HAP-1 (cell line): ENCODE data around the gene NOP56.

Source experiments
- DNase-seq, 2 experiments: peaks; one replicate each; pipeline ENCODE4 v3.0.0-alpha.2; 2016 to 2020; ENCODE audit warnings: low spot score in 2 of 2
- H3K27me3 ChIP-seq: fragments of 250-450 bp; sonication (Bioruptor Pico); 2 replicates; pipeline ENCODE4 v1.5.1; 2020; ENCODE audit warnings: low read depth, mild to moderate bottlenecking, moderate library complexity
- H3K36me3 ChIP-seq: fragments of 250-450 bp; sonication (Bioruptor Pico); replicated peaks from 2 replicates; pipeline ENCODE4 v1.5.1; 2020; ENCODE audit warnings: mild to moderate bottlenecking
- H3K4me1 ChIP-seq: fragments of 250-450 bp; sonication (Bioruptor Pico); 2 replicates; pipeline ENCODE4 v1.5.1; 2020; ENCODE audit warnings: mild to moderate bottlenecking
- H3K4me3 ChIP-seq: fragments of 250-450 bp; sonication (Bioruptor Pico); 2 replicates; pipeline ENCODE4 v1.5.1; 2020; ENCODE audit warnings: mild to moderate bottlenecking, moderate library complexity
- H3K9me3 ChIP-seq: fragments of 250-450 bp; sonication (Bioruptor Pico); 2 replicates; pipeline ENCODE4 v1.5.1; 2020; ENCODE audit warnings: mild to moderate bottlenecking, moderate library complexity
- in situ Hi-C: fragments of 300-500 bp; cut with MboI; formaldehyde crosslinking; loops from 3 replicates; pipeline ENCODE4 v1.14.3; 2020; ENCODE audit warnings: low sequenced_read_pairs, inconsistent platforms, mixed read lengths

Gene NOP56

GRCh38 chr20:2619961-2620595, 32.4 kb upstream of the NOP56 start:
- Histone ChIP-seq H3K36me3 (no peaks in the 10 kb centered on the region), H3K27me3 (peaks cover 19% of the 10 kb centered on the region), H3K4me3 (no peak overlapping the region), H3K4me1 (no peaks in the 10 kb centered on the region), H3K9me3 (no peaks in the 10 kb centered on the region; the same call in 1 of the 2 replicates)
- in situ Hi-C loops: no loop called here
- no peak for DNase-seq

- no peaks in the 10 kb centered on the region for H3K4me1 ChIP-seq
- in situ Hi-C loops: no loop called here
- H3K27me3 ChIP-seq: peaks cover 15% of the 10 kb centered on the region
- no peak for DNase-seq
- H3K9me3 ChIP-seq: peaks cover 4% of the 10 kb centered on the region
- H3K4me3 ChIP-seq: no peak overlapping the region
- H3K36me3 ChIP-seq: no peaks in the 10 kb centered on the region
Observed at GRCh38 chr20:2624190-2624589, 28.2 kb upstream of the NOP56 start.

DNA sequence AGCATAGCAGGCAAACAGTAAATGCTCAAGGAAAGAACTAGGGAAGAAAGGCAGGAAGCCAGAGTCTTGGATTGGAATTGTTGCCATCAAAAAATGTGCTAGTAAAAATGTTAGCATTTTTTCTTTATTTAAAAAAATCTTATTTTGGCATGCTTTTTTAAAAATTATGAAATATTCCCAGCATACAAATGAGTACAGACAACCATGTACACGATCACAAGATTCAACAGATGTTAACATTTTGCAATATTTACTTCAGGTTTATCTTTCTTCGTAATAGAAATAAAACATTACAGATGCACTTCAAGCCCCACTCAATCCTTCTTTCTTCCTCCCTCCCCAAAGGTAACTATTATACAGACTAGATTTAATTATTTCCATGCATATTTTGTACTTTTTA, 27.4 kb upstream of the NOP56 start:
- Histone ChIP-seq H3K27me3 (peaks cover 15% of the 10 kb centered on the region), H3K4me1 (no peaks in the 10 kb centered on the region), H3K4me3 (no peak overlapping the region), H3K36me3 (no peaks in the 10 kb centered on the region), H3K9me3 (peaks cover 4% of the 10 kb centered on the region)
- no peak for DNase-seq
- in situ Hi-C loops: no loop called here

- Histone ChIP-seq H3K9me3 (peaks cover 4% of the 10 kb centered on the region), H3K4me1 (no peaks in the 10 kb centered on the region), H3K4me3 (no peak overlapping the region), H3K36me3 (no peaks in the 10 kb centered on the region), H3K27me3 (peaks cover 16% of the 10 kb centered on the region)
- in situ Hi-C loops: no loop called here
- DNase-seq: peak in 1 of 2 experiments; percentile 22
Observed at GRCh38 chr20:2626853-2627541, 25.4 kb upstream of the NOP56 start.

DNA sequence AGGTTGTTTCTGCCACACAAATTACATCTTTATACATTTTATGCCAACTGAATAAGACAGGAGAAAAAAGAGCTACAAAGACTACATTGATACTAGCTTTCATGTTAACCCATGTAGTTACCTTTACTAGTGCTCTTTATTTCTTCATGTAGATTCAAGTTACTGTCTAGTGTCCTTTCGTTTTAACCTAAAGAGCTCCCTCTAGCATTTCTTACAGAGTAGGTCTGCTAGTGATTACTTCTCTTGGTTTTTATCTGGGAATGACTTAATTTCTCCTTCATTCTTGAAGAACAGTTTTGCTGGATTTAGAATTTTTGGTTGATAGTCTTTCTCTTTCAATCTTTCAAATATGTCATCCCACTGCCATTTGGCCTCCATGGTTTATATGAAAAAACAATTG, 21.2 kb upstream of the NOP56 start:
- Histone ChIP-seq H3K27me3 (peaks cover 38% of the 10 kb centered on the region), H3K4me3 (no peak overlapping the region)
- in situ Hi-C loops: no loop called here

DNA sequence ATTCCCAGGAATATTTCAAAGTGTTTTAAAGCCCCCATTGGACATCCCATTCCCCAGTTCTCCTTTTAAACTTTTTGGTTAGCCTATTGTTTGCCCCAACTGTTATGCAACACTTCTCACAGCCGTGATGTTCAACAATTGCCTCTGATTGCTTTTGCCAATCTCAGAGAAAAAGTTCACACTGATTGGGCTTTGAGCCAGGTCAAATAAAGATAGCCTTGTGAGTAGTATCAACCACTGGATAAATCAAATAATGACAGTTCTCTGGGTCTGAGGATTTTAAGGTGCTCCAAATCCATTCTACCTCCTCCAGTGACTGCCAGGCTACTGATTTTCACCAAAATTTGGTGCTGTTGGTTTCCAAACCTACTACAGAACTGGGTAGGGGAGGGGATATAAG, 19.1 kb upstream of the NOP56 start:
- Histone ChIP-seq H3K27me3 (peaks cover 38% of the 10 kb centered on the region), H3K36me3 (no peaks in the 10 kb centered on the region), H3K4me1 (no peaks in the 10 kb centered on the region), H3K4me3 (no peak overlapping the region), H3K9me3 (no peaks in the 10 kb centered on the region)
- in situ Hi-C loops: no loop called here
- DNase-seq: no peak

More for the DNA sequence above, 21.2 kb upstream of the NOP56 start:
- Histone ChIP-seq H3K4me1 (no peaks in the 10 kb centered on the region), H3K36me3 (no peaks in the 10 kb centered on the region), H3K9me3 (peaks cover 4% of the 10 kb centered on the region)
- DNase-seq: no peak

- H3K36me3 ChIP-seq: no peaks in the 10 kb centered on the region
- no peak overlapping the region for H3K4me3 ChIP-seq
- in situ Hi-C loops: no loop called here
- peaks cover 26% of the 10 kb centered on the region for H3K27me3 ChIP-seq
- no peaks in the 10 kb centered on the region for H3K4me1 ChIP-seq
- DNase-seq: no peak
- H3K9me3 ChIP-seq: no peaks in the 10 kb centered on the region
Observed at GRCh38 chr20:2637246-2637645, 15.2 kb upstream of the NOP56 start.

DNA sequence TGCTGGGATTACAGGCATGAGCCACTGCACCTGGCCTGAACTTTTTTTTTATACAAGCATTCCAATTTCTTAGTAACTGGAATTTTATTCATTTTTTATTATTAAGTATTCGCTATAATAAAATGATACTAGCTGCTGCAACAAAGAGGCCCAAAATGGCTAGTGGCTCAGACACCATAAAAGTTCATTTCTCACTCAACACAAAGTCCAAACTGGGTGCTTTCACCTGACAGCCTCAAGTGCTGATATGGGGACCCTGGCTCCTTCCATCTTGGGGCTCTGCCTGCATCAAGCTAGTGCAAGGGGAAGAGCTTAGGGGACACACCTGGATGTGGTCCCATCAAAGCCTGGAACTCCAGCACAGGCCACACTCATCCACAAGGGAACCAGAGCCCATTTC, 12.2 kb upstream of the NOP56 start:
- DNase-seq: no peak
- Histone ChIP-seq H3K4me3 (no peak overlapping the region), H3K4me1 (no peaks in the 10 kb centered on the region), H3K9me3 (no peaks in the 10 kb centered on the region), H3K36me3 (no peaks in the 10 kb centered on the region), H3K27me3 (peaks cover 3% of the 10 kb centered on the region; the same call in 1 of the 2 replicates)
- in situ Hi-C loops: loop anchor here (10.0 kb wide), 1 partner anchor 115 kb away; no protein-coding TSS in a partner anchor

DNA sequence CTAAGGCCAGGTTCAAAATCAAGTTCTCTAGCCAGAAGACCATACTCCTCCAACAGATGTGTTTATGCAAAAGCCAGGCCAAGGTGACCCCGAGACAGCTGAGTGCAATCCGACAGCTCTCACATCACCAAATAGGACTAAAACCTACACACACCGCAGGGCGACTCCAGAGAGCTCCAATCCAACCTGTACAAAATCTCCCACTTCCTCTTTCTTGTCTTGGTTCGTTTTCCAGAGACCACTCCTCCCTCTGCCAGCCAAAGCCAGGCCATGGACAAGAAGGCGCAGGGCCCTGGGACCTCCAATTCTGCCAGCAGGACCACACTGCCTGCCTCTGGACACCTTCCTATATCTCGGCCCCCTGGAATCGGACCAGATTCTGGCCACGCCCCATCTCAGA, 11.5 kb upstream of the NOP56 start:
- in situ Hi-C loops: loop anchor here (10.0 kb wide), 1 partner anchor 116 kb away; no protein-coding TSS in a partner anchor
- H3K9me3 ChIP-seq: no peaks in the 10 kb centered on the region
- no peak for DNase-seq

DNA sequence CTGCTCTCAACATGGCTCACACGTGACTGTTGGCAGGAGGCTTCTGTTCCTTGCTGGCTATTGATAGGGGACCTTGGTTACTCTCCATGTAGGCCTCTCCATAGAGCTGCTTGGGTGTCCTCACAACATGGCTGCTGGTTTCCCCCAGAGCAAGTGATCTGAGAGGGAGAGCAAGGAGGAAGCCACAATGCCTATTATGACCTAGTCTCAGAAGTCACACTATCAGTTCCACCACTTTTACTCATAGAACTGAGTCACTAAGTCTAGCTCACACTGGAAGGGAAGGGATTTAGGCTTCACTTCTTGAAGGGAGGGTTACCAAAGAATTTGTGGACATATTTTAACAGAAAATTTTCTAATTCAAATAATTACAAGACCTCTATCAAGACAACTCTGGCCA, 8.7 kb upstream of the NOP56 start:
- in situ Hi-C loops: loop anchor here (10.0 kb wide), 1 partner anchor 119 kb away; no protein-coding TSS in a partner anchor

More for the DNA sequence above, 11.5 kb upstream of the NOP56 start:
- no peaks in the 10 kb centered on the region for H3K36me3 ChIP-seq
- no peaks in the 10 kb centered on the region for H3K4me1 ChIP-seq
- no peaks in the 10 kb centered on the region for H3K27me3 ChIP-seq
- no peak overlapping the region for H3K4me3 ChIP-seq

GRCh38 chr20:2652724-2653555, 508 bp downstream of the NOP56 start:
- Histone ChIP-seq H3K9me3 (no peaks in the 10 kb centered on the region), H3K36me3 (peaks cover 55% of the 10 kb centered on the region), H3K4me1 (peaks cover 16% of the 10 kb centered on the region), H3K4me3 (peak overlapping the region; percentile 97), H3K27me3 (no peaks in the 10 kb centered on the region)
- in situ Hi-C loops: no loop called here
- DNase-seq: peak in 1 of 2 experiments; percentile 57

More for the DNA sequence above, 8.7 kb upstream of the NOP56 start:
- Histone ChIP-seq H3K9me3 (no peaks in the 10 kb centered on the region), H3K27me3 (no peaks in the 10 kb centered on the region), H3K4me1 (no peaks in the 10 kb centered on the region), H3K36me3 (no peaks in the 10 kb centered on the region), H3K4me3 (no peak overlapping the region)
- DNase-seq: no peak

DNA sequence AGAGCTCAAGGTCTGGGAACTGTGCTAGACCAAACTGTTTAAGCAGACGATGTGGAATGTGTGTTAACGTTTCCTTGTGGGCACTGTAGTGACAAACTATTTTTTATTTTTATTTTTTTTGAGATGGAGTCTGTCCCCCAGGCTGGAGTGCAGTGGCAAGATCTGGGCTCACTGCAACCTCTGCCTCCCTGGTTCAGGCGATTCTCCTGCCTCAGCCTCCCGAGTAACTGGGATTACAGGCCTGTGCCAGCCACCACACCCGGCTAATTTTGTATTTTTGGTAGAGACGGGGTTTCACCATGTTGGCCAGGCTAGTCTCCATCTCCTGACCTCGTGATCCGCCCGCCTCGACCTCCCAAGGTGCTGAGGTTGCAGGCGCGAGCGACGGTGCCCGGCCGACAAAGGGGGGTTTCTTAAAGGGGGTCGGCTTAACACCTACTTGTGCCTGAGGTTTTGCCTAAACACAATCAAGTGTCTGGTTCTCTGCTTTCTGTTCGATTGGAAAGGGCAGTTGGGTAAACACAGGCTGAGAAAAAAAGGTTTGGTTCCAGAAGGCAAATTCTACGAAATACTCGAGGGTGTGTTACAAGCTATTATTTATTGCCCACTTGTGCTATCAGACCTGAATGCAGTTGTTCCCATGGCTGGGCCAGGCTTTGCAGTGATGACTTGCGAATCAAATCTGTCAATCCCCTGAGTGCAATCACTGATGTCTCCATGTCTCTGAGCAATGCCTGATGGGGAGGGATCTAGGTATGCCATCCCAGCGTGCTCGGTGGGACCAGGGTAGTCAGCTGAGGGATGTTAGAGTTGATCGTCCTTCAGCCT, 1.3 kb downstream of the NOP56 start:
- in situ Hi-C loops: no loop called here
- no peaks in the 10 kb centered on the region for H3K9me3 ChIP-seq
- DNase-seq: peak in 1 of 2 experiments; percentile 21
- peak overlapping the region; percentile 97 for H3K4me3 ChIP-seq
- peaks cover 63% of the 10 kb centered on the region for H3K36me3 ChIP-seq
- H3K4me1 ChIP-seq: peaks cover 16% of the 10 kb centered on the region
- no peaks in the 10 kb centered on the region for H3K27me3 ChIP-seq

GRCh38 chr20:2654384-2654822, 2.0 kb downstream of the NOP56 start:
- DNase-seq: peak in 1 of 2 experiments; percentile 16
- Histone ChIP-seq H3K4me1 (peaks cover 16% of the 10 kb centered on the region), H3K9me3 (no peaks in the 10 kb centered on the region), H3K27me3 (no peaks in the 10 kb centered on the region), H3K36me3 (peaks cover 70% of the 10 kb centered on the region), H3K4me3 (peak overlapping the region; percentile 97)
- in situ Hi-C loops: no loop called here
